ENCODE data around the gene NRXN3. TPM values are rescaled to one million over a fixed set of nuclear protein-coding genes. Genes with fewer than 3 reads are reported as not detected.

Gene NRXN3
- total and polyA plus RNA-seq, 2 of the 13 experiments (the other 11 are each of a cell fraction or from before 2014, with no cell fraction given) = 0.03 TPM; not detected in 1

GRCh38 chr14:78319887-78320635, 149.9 kb downstream of the NRXN3 start:
- no peaks in the 10 kb centered on the region for H3K79me2 ChIP-seq (ENCODE audit: insufficient read depth, low read length)
- H3K9ac ChIP-seq (ENCODE audit: insufficient read depth, low read depth, low read length) = no peak overlapping the region
- no peaks in the 10 kb centered on the region for H3K36me3 ChIP-seq (replicated peaks in 1 of 2; ENCODE audit: control insufficient read depth in 1 of 2, insufficient read depth in 2 of 2, low read length in 2 of 2)
- no peak for TF ChIP-seq NONO (IDR thresholded peaks at IDR 0.05)
- TF ChIP-seq NONO (CRISPR knock-in tag; conservative IDR thresholded peaks at IDR 0.05) = no peak
- no peak for TF ChIP-seq DR1 (CRISPR knock-in tag; IDR thresholded peaks at IDR 0.05)
- no peak for TF ChIP-seq JUND (CRISPR knock-in tag; IDR thresholded peaks at IDR 0.05)
- no peaks in the 10 kb centered on the region for H4K20me1 ChIP-seq (ENCODE audit: insufficient read depth, low read length)
- ATAC-seq (no peak), DNase-seq (ENCODE audit: low spot score) (no peak), FAIRE-seq (no peak)
- POLR2A ChIA-PET = no interaction called here
- no peak overlapping the region for H3K4me3 ChIP-seq (replicated peaks in 1 of 3; ENCODE audit: insufficient read depth in 1 of 3, low read depth in 2 of 3, low read length in 3 of 3)
- no peak overlapping the region for H3K27ac ChIP-seq (ENCODE audit: extremely low read length, insufficient read depth, low read length)
- 2% methylated on average over 12 of the region's 12 CpGs for WGBS (ENCODE audit: low lambda C conversion rate)
- H3K27me3 ChIP-seq (ENCODE audit: control insufficient read depth in 1 of 2, insufficient read depth in 2 of 2, low read length in 2 of 2) = peaks cover 0 to 3% of the 10 kb centered on the region in 2 experiments; a peak in 1 of 5 replicates
- intact Hi-C loops (cut with micrococcal nuclease; ENCODE audit: unreplicated experiment) = no loop called here
- CTCF ChIA-PET (ENCODE audit: low intra/inter-chr PET ratio, low total read pairs) = no interaction called here
- H3K9me3 ChIP-seq (ENCODE audit: low read length) = no peaks in the 10 kb centered on the region
- no peak overlapping the region for H3K4me2 ChIP-seq (ENCODE audit: low read depth, low read length)
- no peaks in the 10 kb centered on the region for H3K4me1 ChIP-seq (ENCODE audit: insufficient read depth, low read length)
- BruUV-seq (replicated peaks) = no TSS peak
- no peak overlapping the region for H2AFZ ChIP-seq (ENCODE audit: low read length)
- in situ Hi-C loops (cut with HindIII; ENCODE audit: extremely low pct_ligation_motif_present, low pct_unique_long_range_greater_than_20kb) = no loop called here

- Histone ChIP-seq H3K4me1 (ENCODE audit: insufficient read depth, low read length) (no peaks in the 10 kb centered on the region), H3K4me2 (ENCODE audit: low read depth, low read length) (no peak overlapping the region), H4K20me1 (ENCODE audit: insufficient read depth, low read length) (no peaks in the 10 kb centered on the region), H3K27ac (ENCODE audit: extremely low read length, insufficient read depth, low read length) (no peak overlapping the region), H3K9me3 (ENCODE audit: low read length) (no peaks in the 10 kb centered on the region), H3K36me3 (replicated peaks in 1 of 2; ENCODE audit: control insufficient read depth in 1 of 2, insufficient read depth in 2 of 2, low read length in 2 of 2) (no peaks in the 10 kb centered on the region), H3K9ac (ENCODE audit: insufficient read depth, low read depth, low read length) (no peak overlapping the region), H3K27me3 (ENCODE audit: control insufficient read depth in 1 of 2, insufficient read depth in 2 of 2, low read length in 2 of 2) (peaks cover 0 to 3% of the 10 kb centered on the region in 2 experiments; a peak in 1 of 5 replicates), H2AFZ (ENCODE audit: low read length) (no peak overlapping the region), H3K79me2 (ENCODE audit: insufficient read depth, low read length) (no peaks in the 10 kb centered on the region), H3K4me3 (replicated peaks in 1 of 3; ENCODE audit: insufficient read depth in 1 of 3, low read depth in 2 of 3, low read length in 3 of 3) (no peak overlapping the region)
- POLR2A ChIA-PET = no interaction called here
- intact Hi-C loops (cut with micrococcal nuclease; ENCODE audit: unreplicated experiment) = no loop called here
- FAIRE-seq = no peak
- no TSS peak for BruUV-seq (replicated peaks)
- in situ Hi-C loops (cut with HindIII; ENCODE audit: extremely low pct_ligation_motif_present, low pct_unique_long_range_greater_than_20kb) = no loop called here
- 10% methylated on average over 1 of the region's 1 CpG for WGBS (ENCODE audit: low lambda C conversion rate)
- no peak for ATAC-seq
- no peak for DNase-seq (ENCODE audit: low spot score)
- CTCF ChIA-PET (ENCODE audit: low intra/inter-chr PET ratio, low total read pairs) = no interaction called here
- TF ChIP-seq ZNF546 (CRISPR knock-in tag; conservative IDR thresholded peaks at IDR 0.05) = no peak
- TF ChIP-seq CEBPB (IDR thresholded peaks at IDR 0.05; ENCODE audit: borderline replicate concordance, low read depth, low read length) = peak; percentile 53; the same call in 1 of the 2 replicates
Observed at GRCh38 chr14:78324353-78324752, 154.2 kb downstream of the NRXN3 start.

Data from HepG2 (cell line).